GM18507 (cell line): ENCODE data around the gene TRAPPC1.
"Not testable (repeated sequence)": the region's sequence is repeated elsewhere in the genome, so short reads cannot be mapped to it uniquely, and the experiment has no call there.

Experiments used
- DNase-seq: peaks from one replicate; pipeline ENCODE4 v3.0.0; 2011; ENCODE audit warnings: low read depth; ENCODE audit not compliant: insufficient read length; ENCODE audit errors: extremely low spot score
- FAIRE-seq: peaks from 2 replicates; lab custom pipeline; 2011; peaks lifted over from hg19 to GRCh38; lab: Jason Lieb, UNC

Gene TRAPPC1

DNA sequence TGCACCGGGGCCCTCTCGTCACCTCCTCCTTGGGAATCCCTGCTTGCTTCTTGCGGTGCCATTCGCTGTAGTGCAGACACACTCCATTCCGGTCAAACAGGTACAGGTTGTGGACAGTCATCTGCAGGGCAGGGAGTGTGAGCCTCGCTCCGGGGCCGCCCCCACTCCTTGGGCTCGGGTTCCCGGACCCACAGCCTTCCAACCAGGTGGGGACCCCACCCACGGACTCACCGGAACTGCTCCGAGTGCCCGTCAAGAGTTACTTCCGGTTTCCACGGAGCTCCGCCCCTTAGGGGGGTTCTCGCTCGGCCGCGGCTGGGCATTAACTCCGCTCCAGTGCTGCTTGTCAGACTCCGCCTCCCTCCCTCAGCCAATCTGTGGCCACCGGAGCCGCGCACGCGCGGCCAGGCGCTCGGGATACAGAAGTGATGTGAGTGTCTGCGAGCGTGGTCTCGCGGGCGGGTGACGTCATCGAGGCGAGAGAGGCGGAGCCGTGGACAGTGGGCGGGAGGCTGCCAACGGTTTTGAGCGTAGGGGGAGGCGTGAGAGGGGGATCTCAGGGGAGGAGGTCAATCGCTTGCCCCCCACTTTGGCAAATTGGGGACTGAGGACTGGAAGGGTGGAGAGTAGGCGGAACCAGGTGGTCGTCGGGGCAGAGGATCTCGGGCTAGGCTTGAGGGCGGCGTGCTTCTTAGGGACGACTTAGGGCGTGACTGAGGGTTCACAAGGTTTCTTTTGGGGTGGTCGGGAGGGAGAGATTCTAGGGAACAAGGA is at the start of gene TRAPPC1, which contains the start of gene CNTROB:
Gene TRAPPC1 (minus strand): TSS at position 238 of the 774 bp plus-strand sequence. CDS start 117 bp downstream, at position 121.
Gene CNTROB (plus strand): TSS at position 498 of the 774 bp plus-strand sequence. CDS start 874 bp downstream, outside the sequence.
- DNase-seq, result peak; percentile 100
- FAIRE-seq, result peak; percentile 99

GRCh38 chr17:7977805-7978204 is 46.1 kb upstream of the TRAPPC1 start:
- FAIRE-seq (no peak), DNase-seq (no peak)

GRCh38 chr17:7977039-7977438 is 45.3 kb upstream of the TRAPPC1 start:
- DNase-seq, result no peak
- FAIRE-seq, result no peak

GRCh38 chr17:7974638-7975131 is 42.9 kb upstream of the TRAPPC1 start:
- DNase-seq (no peak), FAIRE-seq (no peak)

- DNase-seq (no peak), FAIRE-seq (no peak)
Measured at GRCh38 chr17:7972131-7972785, 40.5 kb upstream of the TRAPPC1 start.

DNA sequence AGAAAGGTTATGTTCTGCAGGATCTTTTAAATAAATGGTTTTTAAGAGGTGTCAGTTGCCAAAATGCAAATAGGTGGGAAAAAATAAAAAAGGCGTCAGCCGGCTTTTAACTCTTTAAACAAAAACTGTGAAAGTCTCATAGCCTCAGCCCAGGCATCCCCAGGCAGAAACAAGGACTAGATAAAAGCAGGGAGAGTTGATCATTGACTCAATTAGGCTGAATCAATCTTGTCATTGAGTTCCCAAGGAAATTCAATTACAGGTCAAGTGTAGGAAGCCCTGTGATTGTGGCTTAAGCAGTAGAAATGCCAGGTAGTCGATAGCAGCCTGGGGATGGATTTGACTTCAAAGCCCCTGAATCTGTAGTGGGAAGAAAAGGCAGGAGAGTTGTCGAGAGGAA is 39.9 kb upstream of the TRAPPC1 start:
- DNase-seq (no peak), FAIRE-seq (no peak)

- no peak for DNase-seq
- FAIRE-seq, result no peak
Measured at GRCh38 chr17:7969433-7969832, 37.7 kb upstream of the TRAPPC1 start.

GRCh38 chr17:7967751-7968150 is 36.0 kb upstream of the TRAPPC1 start:
- DNase-seq (no peak), FAIRE-seq (no peak)

- DNase-seq (no peak), FAIRE-seq (no peak)
Measured at GRCh38 chr17:7961421-7961820, 29.7 kb upstream of the TRAPPC1 start.

DNA sequence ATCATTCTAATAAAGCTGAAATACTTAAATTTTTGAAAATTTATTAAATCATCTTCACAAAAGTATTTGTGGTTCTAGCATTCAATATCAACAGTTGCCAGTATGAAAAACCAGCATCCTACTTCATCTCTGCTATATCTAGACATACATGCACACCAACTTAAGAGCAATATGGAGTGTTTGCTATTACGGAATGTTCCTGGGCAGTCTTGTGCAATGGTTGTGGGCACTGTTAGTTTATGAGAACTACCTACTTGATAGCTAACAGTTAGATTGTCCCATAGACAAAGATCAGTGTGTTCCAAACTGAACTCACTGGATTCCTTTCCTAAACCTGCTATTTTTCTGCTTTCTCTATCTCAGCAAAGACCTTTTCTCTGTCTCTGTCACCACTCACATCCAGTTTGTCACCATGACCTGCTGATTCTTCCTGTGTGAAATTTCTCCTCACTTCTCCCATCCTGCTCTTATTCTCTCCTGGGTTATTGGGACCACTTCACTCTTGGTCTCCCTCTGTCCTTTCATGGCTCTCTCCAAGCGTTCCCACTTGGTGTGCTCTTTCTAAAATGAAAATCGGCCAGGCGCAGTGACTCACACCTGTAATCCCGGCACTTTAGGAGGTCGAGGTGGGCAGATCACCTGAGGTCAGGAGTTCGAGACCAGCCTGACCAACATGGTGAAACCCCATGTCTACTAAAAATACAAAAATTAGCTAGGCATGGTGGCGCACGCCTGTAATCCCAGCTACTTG is 27.9 kb upstream of the TRAPPC1 start:
- FAIRE-seq, result no peak
- no peak for DNase-seq

DNA sequence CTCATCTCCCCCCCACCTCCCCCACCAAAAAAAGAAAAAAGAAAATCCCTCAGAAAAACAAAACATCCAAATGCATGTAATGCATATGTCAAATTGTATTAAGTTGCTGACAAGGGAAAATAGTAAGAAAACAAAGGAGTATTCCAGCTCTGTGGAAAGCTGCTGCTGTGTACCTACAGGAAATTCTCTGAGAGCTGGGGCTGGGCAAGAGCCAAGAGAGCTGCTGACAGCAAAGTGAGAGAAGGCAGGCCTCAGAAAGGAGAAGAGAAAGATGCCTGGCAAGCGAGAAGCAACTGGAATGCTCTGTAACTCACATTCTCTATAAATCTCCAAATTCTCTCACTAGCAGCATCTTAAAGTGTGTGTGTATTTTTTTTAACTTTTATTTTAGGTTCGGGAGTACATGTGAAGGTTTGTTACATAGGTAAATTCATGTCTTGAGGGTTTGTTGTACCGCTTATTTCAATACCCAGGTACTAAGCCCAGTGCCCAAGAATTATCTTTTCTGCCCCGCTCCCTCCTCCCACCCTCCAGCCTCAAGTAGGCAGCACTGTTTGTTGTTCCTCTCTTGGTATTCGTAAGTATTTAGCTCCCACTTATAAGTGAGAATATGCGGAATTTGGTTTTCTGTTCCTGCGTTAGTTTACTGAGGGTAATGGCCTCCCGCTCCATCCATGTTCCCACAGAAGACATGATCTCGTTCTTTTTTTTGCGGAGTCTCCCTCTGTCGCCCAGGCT is 24.7 kb upstream of the TRAPPC1 start:
- DNase-seq (no peak), FAIRE-seq (no peak)

DNA sequence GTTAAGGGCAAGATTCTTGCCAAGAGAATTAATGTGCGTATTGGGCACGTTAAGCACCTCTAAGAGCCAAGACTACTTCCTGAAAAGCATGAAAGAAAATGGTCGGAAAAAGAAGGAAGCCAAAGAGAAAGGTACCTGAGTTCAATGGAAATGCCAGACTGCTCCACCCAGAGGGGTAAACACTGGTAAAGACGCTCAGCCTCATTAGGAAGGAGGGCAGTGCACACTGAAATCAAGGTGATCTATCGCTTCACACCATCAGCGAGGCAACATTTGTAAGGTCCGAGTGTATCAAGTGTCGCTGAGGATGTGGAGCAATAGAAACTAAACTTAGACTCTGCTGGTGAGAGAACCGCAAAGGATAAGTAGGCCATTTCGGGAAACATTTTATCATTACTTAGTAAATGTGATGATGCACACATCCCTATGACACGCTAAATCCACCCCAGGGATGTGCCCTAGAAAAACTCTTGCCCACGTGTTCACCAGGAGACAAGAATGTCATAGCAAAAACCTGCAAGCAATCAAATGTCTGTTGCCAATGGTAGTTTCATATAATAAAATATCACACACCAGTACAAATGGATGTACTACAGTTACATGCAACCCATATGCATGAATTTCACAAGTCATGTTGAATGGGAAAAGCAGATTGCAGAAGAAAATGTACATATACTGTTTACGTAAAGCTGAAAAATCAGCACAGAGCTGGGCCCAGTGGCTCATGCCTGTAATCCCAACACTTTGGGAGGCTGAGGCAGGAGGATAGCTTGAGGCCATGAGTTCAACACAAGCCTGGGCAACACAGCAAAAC is 23.9 kb upstream of the TRAPPC1 start:
- FAIRE-seq (no peak), DNase-seq (no peak)

GRCh38 chr17:7953266-7953665 is 21.5 kb upstream of the TRAPPC1 start:
- not testable (repeated sequence) for DNase-seq, FAIRE-seq

- peak; percentile 97 for FAIRE-seq
- no peak for DNase-seq
Measured at GRCh38 chr17:7951143-7951792, 19.5 kb upstream of the TRAPPC1 start.

- FAIRE-seq (no peak), DNase-seq (no peak)
Measured at GRCh38 chr17:7950578-7950977, 18.8 kb upstream of the TRAPPC1 start.

- DNase-seq (no peak), FAIRE-seq (no peak)
Measured at GRCh38 chr17:7947651-7948050, 15.9 kb upstream of the TRAPPC1 start.

- FAIRE-seq, result no peak
- no peak for DNase-seq
Measured at GRCh38 chr17:7946441-7946840, 14.7 kb upstream of the TRAPPC1 start.

DNA sequence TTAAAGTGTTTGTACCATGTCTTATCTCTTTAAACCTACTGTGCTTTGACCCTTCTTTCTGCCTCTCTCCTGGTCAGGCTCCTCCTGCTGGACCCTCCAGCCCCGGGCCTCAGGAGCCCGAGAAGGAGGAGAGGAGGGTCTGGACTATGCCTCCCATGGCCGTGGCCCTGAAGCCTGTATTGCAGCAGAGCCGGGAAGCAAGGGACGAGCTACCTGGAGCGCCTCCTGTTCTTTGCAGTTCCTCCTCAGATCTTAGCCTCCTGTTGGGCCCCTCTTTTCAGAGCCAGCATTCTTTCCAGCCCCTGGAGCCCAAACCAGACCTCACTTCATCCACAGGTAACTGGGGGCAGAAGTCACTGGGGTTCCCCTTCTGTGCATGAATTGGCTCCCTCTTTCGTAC is 13.9 kb upstream of the TRAPPC1 start:
- DNase-seq (no peak), FAIRE-seq (no peak)
